ENCODE measurements around the gene IWS1. TPM values are rescaled to one million over a fixed set of nuclear protein-coding genes. Genes with fewer than 3 reads are reported as not detected.

The IWS1 gene
- total RNA-seq, 1 donor from 2014 or later = 71.7 TPM

DNA sequence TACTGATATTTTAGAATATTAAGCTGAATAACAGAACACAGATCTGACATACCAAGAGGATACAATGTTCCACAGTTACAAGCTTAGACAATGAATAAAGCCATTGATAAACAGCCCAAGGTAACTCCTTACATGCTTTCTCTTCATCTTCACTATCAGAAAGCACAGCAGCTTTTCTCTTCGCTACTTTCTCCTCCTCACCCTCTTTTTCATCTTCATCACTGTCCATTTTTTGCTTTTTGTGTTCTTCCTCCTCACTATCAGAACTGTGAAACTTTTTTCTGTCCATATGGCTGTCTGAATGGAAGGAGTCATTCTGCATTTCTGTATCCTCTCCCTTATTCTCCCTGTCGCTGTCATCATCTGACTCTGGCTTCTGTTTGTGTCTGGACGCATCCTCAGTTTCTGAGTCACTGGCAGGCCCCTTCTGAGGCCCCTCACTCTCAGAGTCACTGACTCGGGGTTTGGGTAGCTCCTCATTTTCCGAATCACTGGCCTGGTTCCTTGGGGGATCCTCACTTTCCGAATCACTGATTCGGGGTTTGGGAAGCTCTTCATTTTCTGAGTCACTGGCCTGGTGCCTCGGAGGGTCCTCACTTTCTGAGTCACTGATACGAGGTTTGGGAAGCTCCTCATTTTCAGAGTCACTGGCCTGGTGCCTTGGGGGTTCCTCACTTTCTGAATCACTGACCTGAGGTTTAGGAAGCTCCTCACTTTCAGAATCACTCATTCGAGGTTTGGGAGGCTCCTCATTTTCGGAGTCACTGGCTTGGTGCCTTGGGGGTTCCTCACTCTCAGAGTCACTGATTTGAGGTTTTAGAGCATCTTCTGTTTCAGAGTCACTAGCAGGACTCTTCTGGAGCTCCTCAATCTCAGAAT lies 21.5 kb downstream of the IWS1 start:
- no peak for DNase-seq (ENCODE audit: low read depth)

DNA sequence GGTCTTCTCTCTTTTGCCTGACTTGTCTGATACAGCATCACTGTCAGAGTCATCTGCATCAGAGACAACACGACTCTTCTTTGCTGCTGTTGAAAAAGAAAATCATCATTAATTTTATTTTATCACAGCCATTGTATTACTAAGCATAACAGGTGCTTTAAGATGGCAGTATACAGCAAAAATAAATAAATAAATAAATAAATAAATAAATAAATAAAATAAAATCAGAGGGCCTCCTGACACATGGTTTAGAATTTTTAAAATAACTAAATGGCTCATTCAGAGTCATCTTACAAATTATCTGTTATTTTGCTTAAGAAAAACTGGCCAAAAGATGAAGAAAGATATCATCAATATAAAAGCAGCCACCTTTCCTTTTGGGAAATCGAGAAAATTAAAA lies 22.8 kb downstream of the IWS1 start:
- no peak for DNase-seq (ENCODE audit: low read depth)

DNA sequence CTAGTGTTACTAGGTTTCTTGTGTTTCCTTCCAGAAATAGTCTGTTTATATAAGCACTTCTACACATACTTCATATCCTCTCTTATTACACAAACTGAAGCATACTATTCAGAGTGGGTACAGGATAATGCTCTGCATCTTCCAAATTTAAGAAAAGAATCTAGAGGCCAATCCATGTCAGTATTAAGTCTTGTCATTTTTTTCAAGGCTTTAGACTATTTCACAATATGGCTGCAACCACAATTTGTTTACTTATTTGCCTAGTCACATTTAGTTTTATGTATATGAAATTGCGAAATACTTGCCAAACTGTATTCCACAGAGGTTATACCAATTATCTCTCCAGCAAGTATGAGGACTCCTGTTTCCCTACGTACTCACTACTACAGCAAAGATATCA lies 27.9 kb downstream of the IWS1 start:
- DNase-seq (ENCODE audit: low read depth) = no peak

DNA sequence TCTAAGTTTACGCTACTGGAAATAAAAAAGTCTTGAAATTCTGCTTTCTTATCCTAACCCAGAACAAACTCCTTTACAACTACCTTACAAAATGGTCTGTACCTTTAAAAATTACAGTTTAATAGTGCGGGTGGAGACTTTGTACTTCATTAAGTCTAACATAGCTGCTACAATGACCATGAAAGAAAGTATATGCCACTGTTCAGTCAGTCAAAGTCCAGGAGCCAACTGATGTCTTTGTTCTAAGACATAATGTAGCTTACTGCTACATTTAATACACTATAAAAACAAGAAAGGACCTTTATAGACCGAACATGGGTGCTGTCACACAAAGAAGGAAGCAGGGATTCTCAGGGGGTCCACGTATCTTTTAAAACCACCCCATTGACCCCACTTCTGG lies 36.0 kb downstream of the IWS1 start:
- DNase-seq (ENCODE audit: low read depth) = no peak

DNA sequence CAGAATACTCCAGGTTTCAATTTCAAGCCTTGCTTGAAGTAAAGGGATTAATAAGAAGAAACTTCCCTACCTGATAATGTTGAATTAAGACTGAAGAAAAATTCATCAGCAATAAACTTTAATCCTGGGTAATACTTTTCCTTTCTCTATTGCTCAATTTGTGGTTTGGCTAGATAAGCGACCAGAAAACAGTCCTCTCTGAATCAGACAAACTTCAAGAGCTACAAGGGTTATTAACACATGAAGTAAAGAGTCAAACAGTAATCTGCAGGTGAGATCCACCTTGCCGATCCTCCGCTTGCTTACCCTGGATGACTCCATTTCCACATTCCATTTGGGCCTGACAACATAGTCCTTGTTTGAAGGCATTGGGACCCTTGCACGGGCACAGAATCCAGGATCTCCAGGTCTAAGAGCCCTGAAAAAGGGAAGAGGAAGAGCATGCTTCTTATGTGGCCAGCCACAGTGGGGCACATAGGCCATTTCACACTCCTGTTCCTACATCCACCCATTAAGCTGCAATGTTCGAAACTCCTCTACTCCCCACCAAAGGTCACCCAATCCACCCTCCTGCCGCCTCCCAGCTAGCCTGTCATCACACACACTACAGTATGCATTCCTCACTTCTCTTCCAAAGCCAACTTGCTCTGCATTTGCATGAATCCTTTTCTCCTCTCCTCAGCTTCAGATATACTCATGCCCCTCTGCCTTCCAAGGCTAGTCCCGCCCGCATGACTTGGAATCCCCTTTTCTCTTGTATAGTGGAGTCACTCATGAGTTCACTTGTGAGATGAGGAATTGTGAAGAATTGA lies 39.8 kb downstream of the IWS1 start:
- no peak for DNase-seq (ENCODE audit: low read depth)

DNA sequence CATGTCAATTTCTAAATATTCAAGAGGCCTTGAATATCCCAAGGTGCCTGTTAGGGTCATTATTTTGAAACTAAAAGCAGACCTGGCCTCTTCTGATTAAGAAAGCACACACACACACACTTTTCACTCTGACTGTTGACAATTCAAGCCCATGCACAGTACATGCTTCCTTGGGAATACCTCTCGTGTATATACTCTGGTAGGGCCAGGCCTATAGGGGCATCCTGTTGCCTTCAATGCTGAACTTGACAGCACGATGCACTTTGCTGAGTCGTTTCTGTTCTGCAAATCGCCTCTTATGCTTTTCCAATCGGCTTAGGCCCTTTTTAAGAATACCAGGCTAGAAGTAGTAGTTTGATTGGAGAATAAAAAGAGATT lies 40.6 kb downstream of the IWS1 start:
- no peak for DNase-seq (ENCODE audit: low read depth)

DNA sequence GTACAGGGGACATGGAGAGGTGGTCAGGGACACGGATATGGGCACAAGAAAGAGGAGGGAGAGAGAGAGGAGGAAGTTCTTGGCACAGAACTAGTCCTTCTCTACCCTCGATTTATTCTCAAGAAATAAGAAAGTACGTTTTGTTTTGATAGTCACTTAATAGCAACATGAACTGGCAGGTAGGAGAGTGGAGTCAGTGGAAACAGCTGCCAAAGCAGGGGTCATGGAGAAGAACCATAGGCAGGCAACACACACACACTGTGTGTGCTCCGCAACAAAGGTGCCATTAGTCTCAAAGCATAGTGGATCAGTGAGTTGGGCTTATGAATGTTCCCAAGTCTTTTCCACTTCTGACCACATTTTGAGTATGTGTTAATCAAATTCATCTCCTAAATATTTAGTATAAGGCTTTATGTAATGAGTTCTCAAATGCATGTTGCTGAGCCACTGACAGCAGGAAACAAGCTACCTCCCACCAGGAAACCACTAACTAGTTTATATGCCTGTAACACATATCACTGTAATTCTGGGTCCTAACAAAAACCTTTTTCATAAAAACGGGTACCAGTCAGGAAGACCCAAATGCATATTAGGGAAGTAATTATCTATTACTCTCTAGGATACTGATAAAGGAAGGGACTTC lies 41.1 kb downstream of the IWS1 start:
- no peak for DNase-seq (ENCODE audit: low read depth)

DNA sequence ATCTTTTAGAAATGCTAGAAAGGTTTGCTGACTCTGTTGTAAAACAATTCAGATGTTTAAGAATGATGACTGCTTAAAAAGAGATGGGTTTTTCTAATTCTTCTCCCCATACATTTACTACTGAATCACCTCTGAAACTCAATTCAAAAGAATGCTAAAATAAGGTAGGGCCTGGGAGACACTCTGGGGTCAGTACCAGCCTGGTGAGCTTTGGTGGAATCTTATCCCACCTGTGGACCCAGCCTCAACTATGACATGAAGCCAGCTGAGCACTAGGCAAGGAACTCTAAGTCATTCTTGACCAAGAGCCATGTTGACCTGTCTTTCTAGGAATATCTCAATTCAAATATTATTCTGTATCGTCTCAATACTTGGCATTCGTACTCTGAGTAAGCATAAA lies 44.3 kb downstream of the IWS1 start:
- no peak for DNase-seq (ENCODE audit: low read depth)

DNA sequence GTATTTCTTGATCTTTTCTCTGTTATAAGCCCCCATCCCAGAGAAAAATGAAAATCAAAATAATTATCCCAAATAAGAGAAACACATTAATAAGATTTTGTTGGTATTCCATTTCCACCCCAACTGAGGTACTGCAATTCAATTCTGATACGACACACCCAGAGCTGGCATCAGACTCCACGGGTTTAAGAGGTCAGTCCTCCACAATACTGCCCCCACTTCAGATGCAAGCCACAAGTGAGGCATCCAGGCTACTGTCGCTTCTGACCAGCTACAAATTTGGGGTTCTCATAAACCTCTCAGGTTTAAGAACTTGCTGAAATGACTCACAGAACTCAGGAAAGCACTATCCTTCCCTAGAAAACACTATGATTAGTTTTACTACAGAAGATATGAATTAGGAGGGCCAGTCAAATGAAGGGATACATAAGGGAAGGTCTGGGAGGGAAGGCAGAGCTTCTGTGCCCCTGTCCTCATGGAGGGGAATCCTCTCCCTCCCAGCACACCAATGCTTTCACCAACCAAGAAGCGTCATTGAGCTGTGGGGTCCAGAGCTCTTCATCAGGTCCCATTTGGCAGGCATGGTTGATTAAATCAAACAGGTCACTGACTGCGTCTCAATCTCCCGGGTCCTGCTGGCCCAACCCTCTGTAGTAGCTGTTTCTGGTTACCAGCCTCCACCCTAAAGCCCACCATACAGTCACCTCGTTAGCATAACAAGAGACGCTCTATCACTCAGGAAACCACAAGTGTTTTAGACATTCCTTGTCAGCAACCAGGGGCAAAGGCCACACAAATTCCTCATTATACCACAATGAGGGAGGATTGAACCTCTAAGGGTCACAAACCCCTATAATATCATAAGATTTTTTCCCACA lies 46.2 kb downstream of the IWS1 start:
- no peak for DNase-seq (ENCODE audit: low read depth)

DNA sequence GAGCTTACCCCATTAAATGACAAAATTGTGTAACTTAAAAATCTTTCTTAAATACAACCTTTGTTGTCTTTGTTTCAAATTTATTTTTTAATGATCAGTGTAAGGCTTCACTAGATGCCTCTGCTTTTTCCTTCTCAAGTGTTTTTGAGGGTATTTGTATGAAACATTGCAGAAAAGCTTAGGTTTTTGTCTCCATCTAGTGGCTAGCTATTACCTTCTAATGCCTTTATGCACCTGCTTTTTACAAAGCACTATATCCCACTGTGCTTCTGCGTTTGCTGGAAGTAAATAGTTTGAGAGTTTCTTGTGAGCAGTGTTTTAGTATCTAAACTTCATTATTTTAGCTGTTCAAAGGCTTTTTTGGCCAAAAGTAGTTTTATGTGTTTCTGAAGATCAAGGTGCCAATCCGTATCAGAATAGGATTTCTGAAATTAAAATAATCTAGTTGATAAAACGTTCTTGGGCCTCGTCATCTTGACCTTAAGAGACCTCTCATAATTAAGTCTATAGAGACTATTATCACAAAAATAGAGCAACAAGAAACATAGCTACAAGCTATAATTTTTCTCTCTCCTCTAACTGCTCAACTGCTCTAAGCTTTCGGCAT lies 47.0 kb downstream of the IWS1 start:
- DNase-seq (ENCODE audit: low read depth) = peak; percentile 64

DNA sequence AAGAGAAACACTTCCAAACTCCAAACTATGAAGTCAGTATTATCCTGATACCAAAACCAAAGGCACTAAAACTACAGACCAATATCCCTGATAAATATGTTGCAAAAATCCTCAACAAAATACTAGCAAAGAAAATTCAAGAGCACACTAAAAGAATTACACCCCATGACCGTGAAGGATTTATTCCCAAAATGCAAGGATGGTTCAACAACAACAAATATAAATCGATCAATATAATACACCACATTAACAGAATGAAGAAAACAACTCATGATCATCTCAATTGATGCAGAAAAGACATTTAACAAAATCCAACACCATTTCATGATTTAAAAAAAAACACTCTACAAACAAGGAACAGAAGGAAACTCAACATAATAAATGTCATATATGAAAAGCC lies 50.5 kb downstream of the IWS1 start:
- no peak for DNase-seq (ENCODE audit: low read depth)

DNA sequence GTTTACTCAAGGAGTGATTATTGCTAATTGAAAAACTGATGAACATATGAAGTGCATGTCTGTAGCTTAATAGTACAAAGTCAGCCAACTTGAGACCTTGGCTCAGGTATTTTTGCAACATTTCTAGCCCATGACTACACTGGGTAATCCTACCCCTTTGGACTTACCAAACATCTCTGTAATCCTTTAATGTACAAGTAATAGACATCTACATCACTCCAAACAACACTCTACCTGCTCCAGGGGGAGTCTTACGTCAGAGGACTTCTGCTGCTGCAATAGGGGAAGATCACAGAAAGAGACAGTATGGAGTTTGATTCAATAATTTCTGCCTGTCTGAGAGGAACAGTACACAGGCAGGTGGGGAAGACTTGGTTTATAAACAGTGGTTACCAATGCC lies 54.0 kb downstream of the IWS1 start:
- DNase-seq (ENCODE audit: low read depth) = no peak

DNA sequence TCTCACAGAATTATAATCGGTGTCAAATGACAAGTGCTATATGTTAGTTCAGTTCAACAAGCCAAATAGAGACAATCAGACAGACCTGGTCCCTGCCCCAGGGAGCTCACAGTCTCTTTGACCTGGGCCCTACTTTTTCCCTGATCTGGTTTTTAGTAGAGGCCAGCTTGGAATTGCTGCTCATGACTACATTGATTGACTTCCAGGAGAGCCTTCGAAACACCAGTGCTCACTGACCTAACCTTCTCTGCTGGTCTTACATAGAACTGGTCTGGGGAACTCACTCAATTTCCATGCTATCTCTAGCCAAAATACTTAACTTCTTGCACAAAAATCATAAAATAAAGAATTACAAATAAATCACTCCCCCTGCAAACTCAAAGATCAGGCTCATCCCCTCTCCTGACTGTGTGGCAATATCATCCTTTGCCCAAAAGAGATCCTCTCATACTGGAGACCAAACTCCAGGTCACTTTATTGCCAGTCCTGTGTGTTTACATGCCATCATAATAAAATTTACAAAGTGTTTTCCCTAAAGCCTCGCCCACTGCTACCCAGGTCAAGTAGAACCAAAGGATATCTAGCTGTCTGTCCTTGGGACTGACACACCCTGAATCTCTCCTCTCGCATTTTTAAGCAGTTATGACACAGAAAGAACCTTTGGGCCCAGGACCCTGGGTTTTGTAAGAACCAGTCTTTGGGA lies 54.9 kb downstream of the IWS1 start:
- DNase-seq (ENCODE audit: low read depth) = no peak

DNA sequence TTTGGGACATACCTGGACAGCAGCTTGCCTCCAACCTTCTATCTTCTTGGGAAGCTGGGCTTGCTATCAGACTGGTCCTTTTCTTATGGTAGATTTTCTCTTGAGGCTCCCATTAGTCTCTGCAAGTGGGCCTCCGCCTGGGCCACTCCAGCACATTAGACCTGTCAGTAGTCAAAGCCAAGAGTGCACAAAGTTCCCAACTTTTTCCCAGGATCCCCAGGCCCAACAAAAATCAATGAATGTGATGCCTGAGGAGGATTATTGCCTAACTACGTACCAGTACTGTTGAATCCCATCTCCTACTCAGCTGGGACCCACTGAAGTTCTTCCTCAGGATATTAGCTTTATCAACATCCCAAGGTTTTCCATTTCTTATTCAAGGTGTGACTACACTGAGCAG lies 56.3 kb downstream of the IWS1 start:
- no peak for DNase-seq (ENCODE audit: low read depth)

DNA sequence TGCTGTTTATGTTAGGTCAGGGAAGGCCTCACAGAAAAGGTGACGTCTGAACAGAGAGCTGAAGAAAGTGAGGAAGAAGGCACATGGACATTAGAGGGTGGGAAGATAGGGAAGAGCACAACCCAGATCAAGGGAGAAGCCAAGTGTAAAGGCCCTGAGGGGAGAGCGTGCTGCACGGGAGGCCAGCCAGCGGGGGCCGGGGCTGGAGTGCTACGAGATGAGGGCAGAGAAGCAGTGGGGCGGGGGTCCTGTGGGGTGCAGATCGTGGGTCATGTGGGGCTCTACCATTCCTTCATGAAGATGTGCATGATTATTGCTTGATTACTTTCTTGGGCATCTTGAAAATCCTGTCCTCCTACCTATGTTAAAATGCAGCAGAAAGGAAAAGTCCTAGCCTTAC lies 57.2 kb downstream of the IWS1 start:
- no peak for DNase-seq (ENCODE audit: low read depth)

DNA sequence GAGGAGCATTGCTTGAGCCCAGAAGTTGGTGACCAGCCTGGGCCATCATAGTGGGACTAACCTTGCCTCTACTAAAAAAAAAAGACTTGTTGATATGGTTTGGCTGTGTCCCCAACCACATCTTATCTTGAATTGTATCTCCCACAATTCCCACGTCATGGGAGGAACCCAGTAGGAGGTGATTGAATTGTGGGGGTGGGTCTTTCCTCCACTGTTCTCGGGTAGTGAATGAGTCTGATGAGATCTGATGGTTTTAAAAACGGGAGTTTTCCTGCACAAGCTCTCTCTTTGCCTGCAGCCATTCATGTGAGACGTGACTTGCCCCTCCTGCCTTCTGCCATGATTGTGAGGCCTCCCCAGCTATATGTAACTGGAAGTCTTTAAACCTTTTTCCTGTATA lies 61.0 kb downstream of the IWS1 start:
- DNase-seq (ENCODE audit: low read depth) = no peak

DNA sequence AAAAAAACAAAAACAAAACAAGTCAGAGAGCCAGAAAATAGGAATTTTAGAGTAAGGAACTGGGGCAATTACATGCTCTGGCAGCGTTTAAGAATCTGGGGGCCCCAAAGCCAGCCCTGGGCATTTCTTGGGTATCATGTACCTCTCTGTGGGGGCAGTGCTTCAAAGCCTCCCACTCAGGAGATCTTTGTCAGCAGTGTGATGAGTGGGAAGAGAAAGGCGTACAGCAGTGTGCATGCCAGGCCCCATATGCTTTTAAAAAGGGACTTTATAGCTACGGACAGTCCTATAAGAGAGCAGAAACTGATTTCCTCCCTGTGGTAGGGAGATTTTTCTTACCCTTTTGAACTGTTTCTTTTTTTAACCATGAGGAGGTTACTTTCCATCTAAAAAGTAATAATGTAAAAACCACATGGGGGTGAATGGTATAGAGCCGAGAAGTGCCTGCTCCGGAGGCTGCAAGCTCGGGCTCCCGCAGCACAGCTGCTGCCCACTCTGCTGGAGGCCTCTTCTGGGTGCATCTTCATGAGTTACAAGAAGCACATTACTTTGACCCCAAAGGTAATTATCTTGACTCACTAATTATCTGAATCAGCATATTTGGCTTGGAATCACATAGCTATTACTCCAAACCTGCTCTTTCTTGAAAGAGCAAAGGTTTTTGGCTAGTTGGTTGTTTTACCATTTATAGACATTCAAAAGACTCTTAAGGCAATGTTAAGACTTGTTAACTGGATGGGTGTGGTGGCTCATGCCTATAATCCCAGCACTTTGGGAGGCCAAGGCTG lies 61.6 kb downstream of the IWS1 start:
- DNase-seq (ENCODE audit: low read depth) = no peak

DNA sequence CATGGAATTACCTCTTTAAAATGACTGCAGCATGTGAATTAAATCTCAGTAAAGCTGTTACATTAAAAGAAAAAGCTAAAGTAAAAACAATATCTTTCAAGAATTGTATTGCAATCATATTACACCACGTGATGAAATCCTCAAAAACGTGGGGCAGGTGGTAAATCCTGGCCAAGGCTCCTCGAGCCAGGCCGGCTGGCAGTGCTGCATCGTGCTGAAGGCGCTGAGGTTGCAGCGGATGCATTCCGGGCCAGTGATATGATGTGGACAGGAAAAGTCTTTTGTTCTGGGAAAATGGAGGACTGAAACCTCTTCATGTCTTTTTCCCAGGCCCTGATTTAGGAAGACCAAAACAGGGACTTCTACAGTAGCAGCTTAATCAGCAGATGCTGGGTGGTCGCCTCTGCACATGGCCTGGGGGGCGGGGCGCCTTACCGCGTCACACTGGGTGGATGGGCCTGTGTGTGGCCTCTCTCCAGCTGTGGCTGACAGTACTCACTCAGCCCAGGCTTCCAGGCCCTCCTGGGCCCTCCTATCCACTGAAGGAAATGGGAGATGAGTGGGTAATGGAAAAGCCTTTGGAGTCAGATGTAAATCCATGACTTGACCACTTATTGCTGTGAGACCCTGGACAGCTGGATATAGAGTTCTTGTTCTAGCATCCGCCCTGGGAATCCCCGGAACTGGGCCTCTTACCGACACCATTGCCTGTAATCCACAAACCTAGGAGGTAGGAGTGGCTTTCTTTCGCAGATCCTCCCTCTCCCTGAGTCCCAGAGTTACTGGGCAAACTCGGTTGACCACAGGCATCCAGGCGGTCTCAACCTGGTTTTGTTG lies 62.9 kb downstream of the IWS1 start:
- peak; percentile 30 for DNase-seq (ENCODE audit: low read depth)
